C4-2B (cell line): ENCODE data around the gene OR52I1.

Experiments
- ZFX ChIP-seq: fragments of 450-650 bp; IDR thresholded peaks from 2 replicates; pipeline ENCODE4 v1.6.1; 2017
- TF ChIP-seq, protein P1 (sequence below): fragments of 450-650 bp; conservative IDR thresholded peaks from 2 replicates; pipeline ENCODE4 v1.5.1; 2017; ENCODE audit warnings: mild to moderate bottlenecking

GRCh38 chr11:4607096-4607495 lies 13.3 kb downstream of the OR52I1 start:
- TF ChIP-seq, protein P1, sequence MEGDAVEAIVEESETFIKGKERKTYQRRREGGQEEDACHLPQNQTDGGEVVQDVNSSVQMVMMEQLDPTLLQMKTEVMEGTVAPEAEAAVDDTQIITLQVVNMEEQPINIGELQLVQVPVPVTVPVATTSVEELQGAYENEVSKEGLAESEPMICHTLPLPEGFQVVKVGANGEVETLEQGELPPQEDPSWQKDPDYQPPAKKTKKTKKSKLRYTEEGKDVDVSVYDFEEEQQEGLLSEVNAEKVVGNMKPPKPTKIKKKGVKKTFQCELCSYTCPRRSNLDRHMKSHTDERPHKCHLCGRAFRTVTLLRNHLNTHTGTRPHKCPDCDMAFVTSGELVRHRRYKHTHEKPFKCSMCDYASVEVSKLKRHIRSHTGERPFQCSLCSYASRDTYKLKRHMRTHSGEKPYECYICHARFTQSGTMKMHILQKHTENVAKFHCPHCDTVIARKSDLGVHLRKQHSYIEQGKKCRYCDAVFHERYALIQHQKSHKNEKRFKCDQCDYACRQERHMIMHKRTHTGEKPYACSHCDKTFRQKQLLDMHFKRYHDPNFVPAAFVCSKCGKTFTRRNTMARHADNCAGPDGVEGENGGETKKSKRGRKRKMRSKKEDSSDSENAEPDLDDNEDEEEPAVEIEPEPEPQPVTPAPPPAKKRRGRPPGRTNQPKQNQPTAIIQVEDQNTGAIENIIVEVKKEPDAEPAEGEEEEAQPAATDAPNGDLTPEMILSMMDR, result no peak
- no peak for TF ChIP-seq ZFX
